HG03103 (cell line): ENCODE data around the gene MPND.
"Not testable (repeated sequence)": the region's sequence is repeated elsewhere in the genome, so short reads cannot be mapped to it uniquely, and the experiment has no call there.

ENCODE experiments used
- ATAC-seq: cut with Tn5 transposase; IDR thresholded peaks from one replicate; pipeline ENCODE4 v1.9.1; 2021; ENCODE audit warnings: low read depth; ENCODE audit not compliant: unreplicated experiment

The MPND gene

GRCh38 chr19:4345342-4346019 lies 2.1 kb downstream of the MPND start:
- ATAC-seq, result no peak

- no peak for ATAC-seq
Measured at GRCh38 chr19:4346020-4346383, 2.6 kb downstream of the MPND start.

- no peak for ATAC-seq
Measured at GRCh38 chr19:4347521-4347920, 4.2 kb downstream of the MPND start.

GRCh38 chr19:4349225-4349624 lies 5.9 kb downstream of the MPND start:
- not testable (repeated sequence) for ATAC-seq

GRCh38 chr19:4350111-4350510 lies 6.7 kb downstream of the MPND start:
- ATAC-seq, result no peak

GRCh38 chr19:4350726-4351125 lies 7.4 kb downstream of the MPND start:
- ATAC-seq, result no peak

- no peak for ATAC-seq
Measured at GRCh38 chr19:4352701-4353121, 9.3 kb downstream of the MPND start.

- ATAC-seq, result no peak
Measured at GRCh38 chr19:4354282-4354681, 10.9 kb downstream of the MPND start.

- no peak for ATAC-seq
Measured at GRCh38 chr19:4354897-4355296, 11.5 kb downstream of the MPND start.

GRCh38 chr19:4357095-4357797 lies 13.9 kb downstream of the MPND start:
- ATAC-seq, result no peak

GRCh38 chr19:4357921-4358326 lies 14.6 kb downstream of the MPND start:
- ATAC-seq, result no peak

GRCh38 chr19:4358709-4359626 lies 15.6 kb downstream of the MPND start:
- no peak for ATAC-seq

- ATAC-seq, result no peak
Measured at GRCh38 chr19:4359627-4360000, 16.3 kb downstream of the MPND start.

- no peak for ATAC-seq
Measured at GRCh38 chr19:4360081-4360569, 16.8 kb downstream of the MPND start.

GRCh38 chr19:4360641-4361151 lies 17.3 kb downstream of the MPND start:
- no peak for ATAC-seq

GRCh38 chr19:4361152-4362046 lies 18.0 kb downstream of the MPND start:
- no peak for ATAC-seq

- no peak for ATAC-seq
Measured at GRCh38 chr19:4362101-4362828, 18.9 kb downstream of the MPND start.

GRCh38 chr19:4362831-4363545 lies 19.6 kb downstream of the MPND start:
- no peak for ATAC-seq
